ENCODE data around the gene TLR7.

DNA sequence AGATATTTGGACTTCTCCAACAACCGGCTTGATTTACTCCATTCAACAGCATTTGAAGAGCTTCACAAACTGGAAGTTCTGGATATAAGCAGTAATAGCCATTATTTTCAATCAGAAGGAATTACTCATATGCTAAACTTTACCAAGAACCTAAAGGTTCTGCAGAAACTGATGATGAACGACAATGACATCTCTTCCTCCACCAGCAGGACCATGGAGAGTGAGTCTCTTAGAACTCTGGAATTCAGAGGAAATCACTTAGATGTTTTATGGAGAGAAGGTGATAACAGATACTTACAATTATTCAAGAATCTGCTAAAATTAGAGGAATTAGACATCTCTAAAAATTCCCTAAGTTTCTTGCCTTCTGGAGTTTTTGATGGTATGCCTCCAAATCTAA, 20.3 kb downstream of the TLR7 start:
- TF ChIP-seq EZH2 (IDR thresholded peaks at IDR 0.05; ENCODE audit: insufficient read depth, low read length) = no peak
- TF ChIP-seq, protein P1, sequence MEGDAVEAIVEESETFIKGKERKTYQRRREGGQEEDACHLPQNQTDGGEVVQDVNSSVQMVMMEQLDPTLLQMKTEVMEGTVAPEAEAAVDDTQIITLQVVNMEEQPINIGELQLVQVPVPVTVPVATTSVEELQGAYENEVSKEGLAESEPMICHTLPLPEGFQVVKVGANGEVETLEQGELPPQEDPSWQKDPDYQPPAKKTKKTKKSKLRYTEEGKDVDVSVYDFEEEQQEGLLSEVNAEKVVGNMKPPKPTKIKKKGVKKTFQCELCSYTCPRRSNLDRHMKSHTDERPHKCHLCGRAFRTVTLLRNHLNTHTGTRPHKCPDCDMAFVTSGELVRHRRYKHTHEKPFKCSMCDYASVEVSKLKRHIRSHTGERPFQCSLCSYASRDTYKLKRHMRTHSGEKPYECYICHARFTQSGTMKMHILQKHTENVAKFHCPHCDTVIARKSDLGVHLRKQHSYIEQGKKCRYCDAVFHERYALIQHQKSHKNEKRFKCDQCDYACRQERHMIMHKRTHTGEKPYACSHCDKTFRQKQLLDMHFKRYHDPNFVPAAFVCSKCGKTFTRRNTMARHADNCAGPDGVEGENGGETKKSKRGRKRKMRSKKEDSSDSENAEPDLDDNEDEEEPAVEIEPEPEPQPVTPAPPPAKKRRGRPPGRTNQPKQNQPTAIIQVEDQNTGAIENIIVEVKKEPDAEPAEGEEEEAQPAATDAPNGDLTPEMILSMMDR (IDR thresholded peaks at IDR 0.05; ENCODE audit: insufficient read depth, low read depth, low read length) = no peak
